A673 (cell line): Measurements from ENCODE around the gene EDEM2. TPM values are rescaled to one million over a fixed set of nuclear protein-coding genes. Genes with fewer than 3 reads are reported as not detected.
"Not testable (repeated sequence)": the region's sequence is repeated elsewhere in the genome, so short reads cannot be mapped to it uniquely, and the experiment has no call there.

Experiments used
- BruUV-seq: library from RNA; stranded (reverse); fragments of 400-500 nt; replicated peaks from 2 replicates; lab custom pipeline; 2021; lab: Mats Ljungman, UMichigan
- CTCF ChIA-PET: fragments of 300-600 bp; sonication (Branson Sonifier 250); formaldehyde crosslinking; loops from one replicate; lab custom pipeline; 2022; ENCODE audit warnings: antibody characterized with exemption; lab: Charles Lee
- POLR2A ChIA-PET: fragments of 300-600 bp; sonication (Branson Sonifier 250); formaldehyde crosslinking; loops from one replicate; lab custom pipeline; 2022; ENCODE audit warnings: antibody characterized with exemption; ENCODE audit not compliant: low non-redundant PET; lab: Charles Lee
- DNase-seq: peaks from one replicate; pipeline ENCODE4 v3.0.0-alpha.2; 2015; ENCODE audit warnings: low spot score
- H3K27ac ChIP-seq: fragments of 200-600 bp; sonication (generic); 2 replicates; pipeline ENCODE4 v1.5.1; 2016; ENCODE audit warnings: mixed run types, low read depth, mild to moderate bottlenecking, mixed read lengths, antibody characterized with exemption, low read length; ENCODE audit not compliant: poor library complexity, severe bottlenecking
- H3K27me3 ChIP-seq: fragments of 200-600 bp; sonication (generic); replicated peaks from 2 replicates; pipeline ENCODE4 v1.6.1; 2017; ENCODE audit warnings: mixed run types, low read depth, mild to moderate bottlenecking, mixed read lengths, antibody characterized with exemption, low read length; ENCODE audit not compliant: insufficient read depth, poor library complexity
- H3K36me3 ChIP-seq: fragments of 200-600 bp; sonication (generic); 2 replicates; pipeline ENCODE4 v1.6.1; 2016; ENCODE audit warnings: mixed run types, mild to moderate bottlenecking, mixed read lengths, antibody characterized with exemption, low read length; ENCODE audit not compliant: insufficient read depth, poor library complexity, severe bottlenecking
- H3K4me1 ChIP-seq: fragments of 200-600 bp; sonication (generic); 2 replicates; pipeline ENCODE4 v1.6.1; 2017; ENCODE audit warnings: mixed run types, mild to moderate bottlenecking, mixed read lengths, antibody characterized with exemption, low read length; ENCODE audit not compliant: insufficient read depth, poor library complexity, severe bottlenecking
- H3K4me3 ChIP-seq: fragments of 200-600 bp; sonication (generic); 2 replicates; pipeline ENCODE4 v1.5.1; 2016; ENCODE audit warnings: low read depth, mixed run types, mild to moderate bottlenecking, mixed read lengths, low read length; ENCODE audit not compliant: poor library complexity, severe bottlenecking
- H3K9me3 ChIP-seq: fragments of 200-600 bp; sonication (generic); 2 replicates; pipeline ENCODE4 v1.6.1; 2016; ENCODE audit warnings: mixed run types, low read depth, mild to moderate bottlenecking, mixed read lengths, antibody characterized with exemption, low read length; ENCODE audit not compliant: poor library complexity, severe bottlenecking
- EZH2 ChIP-seq: fragments of 200-600 bp; sonication (generic); IDR thresholded peaks from 2 replicates; pipeline ENCODE4 v1.6.1; 2017; ENCODE audit warnings: borderline replicate concordance, low read depth, mild to moderate bottlenecking, mixed read lengths, antibody characterized with exemption, low read length; ENCODE audit not compliant: poor library complexity, severe bottlenecking
- intact Hi-C: fragments of 100-400 bp; cut with micrococcal nuclease; formaldehyde crosslinking; loops from one replicate; pipeline ENCODE4 v1.10.0; 2022; ENCODE audit not compliant: unreplicated experiment
- total RNA-seq: library from RNA; stranded (reverse); gene quantifications from 2 replicates; pipeline ENCODE4 v1.2.3, GENCODE V29; 2021
- TF ChIP-seq, protein P1 (sequence below): fragments of 300-800, 200-600 bp; sonication (generic); conservative IDR thresholded peaks from 2 replicates; pipeline ENCODE4 v1.5.1; 2017; ENCODE audit warnings: low read depth, mild to moderate bottlenecking, antibody characterized with exemption, low read length, moderate library complexity, mixed read lengths

The EDEM2 gene
- total RNA-seq, 1 experiment from 2014 or later = 13.6 TPM

DNA sequence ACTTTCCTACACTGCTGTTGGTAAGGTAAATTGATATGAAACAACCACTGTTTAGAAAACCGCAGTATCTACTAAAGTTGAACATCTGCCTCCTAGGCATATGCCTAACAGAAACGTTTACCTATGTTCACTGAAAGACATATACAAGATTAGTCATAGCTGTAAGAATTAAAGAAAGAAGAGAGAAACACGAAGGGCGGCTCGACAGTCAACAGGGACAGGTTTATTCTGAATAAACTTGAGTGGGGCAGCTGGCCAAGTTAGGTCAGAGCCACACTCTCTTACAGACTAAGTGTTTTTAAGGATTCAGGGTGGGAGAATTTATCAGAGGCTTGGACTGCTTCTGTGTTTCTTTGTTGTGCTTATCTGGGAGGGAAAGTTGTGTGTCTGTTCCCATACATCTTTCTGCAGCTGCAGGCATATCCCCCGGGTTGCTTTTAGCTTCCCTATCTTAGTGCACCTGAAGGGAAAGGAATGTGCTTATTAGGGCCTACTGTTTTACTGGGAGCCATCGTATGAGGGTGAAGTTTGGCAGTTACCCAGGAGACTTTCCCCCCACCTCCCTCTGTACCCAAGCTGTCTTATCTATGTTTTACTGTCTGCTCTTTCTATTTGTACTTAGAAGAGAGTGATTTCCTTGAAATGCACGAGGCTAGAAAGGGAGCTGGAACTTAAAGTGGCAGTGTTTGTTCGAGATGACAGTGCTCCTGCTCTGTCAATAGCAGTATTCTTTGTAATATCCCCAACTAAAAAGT is 45.2 kb upstream of the EDEM2 start:
- Histone ChIP-seq H3K4me1 (no peaks in the 10 kb centered on the region), H3K9me3 (peaks cover 10% of the 10 kb centered on the region), H3K27ac (no peak overlapping the region), H3K27me3 (no peaks in the 10 kb centered on the region), H3K4me3 (no peak overlapping the region), H3K36me3 (no peaks in the 10 kb centered on the region)
- ChIA-PET CTCF (no interaction called here), POLR2A (no interaction called here)
- no peak for TF ChIP-seq EZH2
- TF ChIP-seq, protein P1, sequence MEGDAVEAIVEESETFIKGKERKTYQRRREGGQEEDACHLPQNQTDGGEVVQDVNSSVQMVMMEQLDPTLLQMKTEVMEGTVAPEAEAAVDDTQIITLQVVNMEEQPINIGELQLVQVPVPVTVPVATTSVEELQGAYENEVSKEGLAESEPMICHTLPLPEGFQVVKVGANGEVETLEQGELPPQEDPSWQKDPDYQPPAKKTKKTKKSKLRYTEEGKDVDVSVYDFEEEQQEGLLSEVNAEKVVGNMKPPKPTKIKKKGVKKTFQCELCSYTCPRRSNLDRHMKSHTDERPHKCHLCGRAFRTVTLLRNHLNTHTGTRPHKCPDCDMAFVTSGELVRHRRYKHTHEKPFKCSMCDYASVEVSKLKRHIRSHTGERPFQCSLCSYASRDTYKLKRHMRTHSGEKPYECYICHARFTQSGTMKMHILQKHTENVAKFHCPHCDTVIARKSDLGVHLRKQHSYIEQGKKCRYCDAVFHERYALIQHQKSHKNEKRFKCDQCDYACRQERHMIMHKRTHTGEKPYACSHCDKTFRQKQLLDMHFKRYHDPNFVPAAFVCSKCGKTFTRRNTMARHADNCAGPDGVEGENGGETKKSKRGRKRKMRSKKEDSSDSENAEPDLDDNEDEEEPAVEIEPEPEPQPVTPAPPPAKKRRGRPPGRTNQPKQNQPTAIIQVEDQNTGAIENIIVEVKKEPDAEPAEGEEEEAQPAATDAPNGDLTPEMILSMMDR = no peak
- intact Hi-C loops = no loop called here
- BruUV-seq = no TSS peak
- no peak for DNase-seq

DNA sequence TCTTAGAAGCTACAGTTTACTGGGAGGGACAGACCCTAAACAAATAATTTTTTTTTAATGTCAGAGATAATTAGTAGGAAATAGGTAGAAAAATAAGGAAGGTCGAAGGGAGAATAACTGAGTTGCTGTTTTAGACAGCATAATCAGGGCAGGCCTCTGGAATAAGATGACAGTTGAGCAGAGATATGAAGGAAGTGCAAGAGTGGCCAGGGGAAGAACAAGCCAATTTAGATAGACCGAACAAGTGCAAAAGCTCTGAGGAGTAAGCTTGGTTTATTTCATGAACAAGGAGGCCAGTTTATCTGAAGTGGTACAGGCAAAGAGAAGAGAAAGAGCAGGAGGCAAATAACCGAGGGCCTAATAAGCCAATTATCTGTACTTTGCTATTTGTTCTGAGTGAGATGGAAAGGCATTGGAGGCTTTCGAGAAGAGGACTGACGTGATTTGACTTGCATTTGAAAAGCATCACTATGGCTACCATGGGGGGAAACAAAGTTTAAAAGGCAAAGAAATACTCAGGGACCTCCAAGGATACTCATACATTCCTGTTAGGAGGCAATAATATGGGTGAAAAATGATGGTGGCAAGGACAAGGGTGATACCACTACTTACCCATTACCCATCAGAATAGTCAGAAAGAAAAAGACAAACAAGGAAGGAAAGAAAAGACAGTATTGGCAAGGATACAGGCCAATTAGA is 44.4 kb upstream of the EDEM2 start:
- Histone ChIP-seq H3K4me1 (no peaks in the 10 kb centered on the region), H3K27ac (no peak overlapping the region), H3K9me3 (peaks cover 4% of the 10 kb centered on the region), H3K36me3 (no peaks in the 10 kb centered on the region), H3K27me3 (no peaks in the 10 kb centered on the region), H3K4me3 (no peak overlapping the region)
- intact Hi-C loops = no loop called here
- DNase-seq = no peak
- ChIA-PET CTCF (no interaction called here), POLR2A (no interaction called here)
- no TSS peak for BruUV-seq
- TF ChIP-seq, protein P1 = no peak
- TF ChIP-seq EZH2 = no peak

DNA sequence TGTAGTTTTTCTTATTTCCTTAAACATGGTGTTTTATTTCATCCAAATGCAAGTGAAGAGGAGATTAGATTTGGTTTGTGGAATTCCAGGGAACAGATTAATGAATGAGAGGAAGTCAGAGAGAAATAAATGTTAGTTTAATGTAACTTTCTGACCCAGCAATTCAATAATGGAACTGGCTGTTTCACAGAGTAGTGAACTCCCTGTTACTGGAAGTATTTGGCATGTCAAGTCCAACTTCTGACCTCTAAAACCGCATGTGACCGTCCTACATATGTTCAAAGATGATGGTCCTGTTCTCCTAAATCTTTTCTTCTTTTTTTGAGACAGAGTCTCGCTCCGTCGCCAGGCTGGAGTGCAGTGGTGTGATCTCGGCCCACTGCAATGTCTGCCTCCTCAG is 43.4 kb upstream of the EDEM2 start:
- no peak overlapping the region for H3K4me3 ChIP-seq
- POLR2A ChIA-PET = no interaction called here
- BruUV-seq = no TSS peak

DNA sequence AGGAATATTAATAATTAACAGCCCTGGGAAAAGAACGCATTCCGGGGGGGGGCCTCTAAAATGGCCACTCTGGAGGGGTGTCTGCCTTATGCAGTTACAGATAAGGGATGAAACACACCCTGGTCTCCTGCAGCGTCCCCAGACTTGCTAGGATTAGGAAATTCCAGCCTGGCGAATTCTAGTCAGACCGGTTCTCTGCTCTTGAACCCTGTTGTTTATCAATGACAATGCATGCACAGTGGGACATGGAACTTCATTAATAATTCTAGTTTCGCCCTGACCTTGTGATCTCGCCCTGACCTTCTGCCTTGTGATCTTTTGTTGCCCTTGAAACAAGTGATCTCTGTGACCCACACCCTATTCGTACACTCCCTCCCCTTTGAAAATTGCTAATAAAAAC is 42.1 kb upstream of the EDEM2 start:
- H3K27me3 ChIP-seq, DNase-seq, H3K4me3 ChIP-seq, H3K36me3 ChIP-seq, BruUV-seq, H3K9me3 ChIP-seq, CTCF ChIA-PET, H3K4me1 ChIP-seq, H3K27ac ChIP-seq, intact Hi-C loops, POLR2A ChIA-PET: not testable (repeated sequence)

More for the DNA sequence above, 43.4 kb upstream of the EDEM2 start:
- no peak for DNase-seq
- no peaks in the 10 kb centered on the region for H3K27me3 ChIP-seq
- H3K9me3 ChIP-seq = no peaks in the 10 kb centered on the region
- H3K27ac ChIP-seq = no peak overlapping the region
- intact Hi-C loops = no loop called here
- TF ChIP-seq, protein P1 = no peak
- no peak for TF ChIP-seq EZH2
- H3K36me3 ChIP-seq = no peaks in the 10 kb centered on the region
- no peaks in the 10 kb centered on the region for H3K4me1 ChIP-seq
- CTCF ChIA-PET = no interaction called here
